ENCODE data around the gene WWC2.

The WWC2 gene

DNA sequence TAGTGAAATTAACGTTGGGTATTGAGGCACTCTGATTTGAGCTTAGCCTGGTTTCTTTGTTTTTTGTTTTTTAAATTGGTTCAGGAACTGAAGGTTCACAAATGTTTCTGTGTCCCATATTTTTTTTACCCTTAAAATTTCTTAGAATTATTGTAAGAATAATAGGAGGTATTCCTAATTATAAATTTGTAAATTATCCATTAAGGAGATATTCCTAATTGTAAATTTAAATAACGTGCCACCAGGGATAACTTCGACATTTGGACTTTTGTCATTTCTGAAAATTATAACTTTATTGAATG lies 1.2 kb downstream of the WWC2 start:
- WGBS, result 0% methylated on average over 1 of the region's 3 CpGs
- H3K4me1 ChIP-seq (ENCODE audit: control insufficient read depth, insufficient read depth, low read depth, low read length), result peaks cover 7% of the 10 kb centered on the region
- peak overlapping the region; percentile 91 for H3K4me2 ChIP-seq (ENCODE audit: low read length, poor library complexity, severe bottlenecking)
- H2BK12ac ChIP-seq (ENCODE audit: low read length in 2 of 2), result no peak overlapping the region
- no peaks in the 10 kb centered on the region for H3K27me3 ChIP-seq (ENCODE audit: control insufficient read depth in 1 of 2, insufficient read depth in 1 of 2, low read length in 2 of 2)
- H3K27ac ChIP-seq (ENCODE audit: low read length, poor library complexity, severe bottlenecking), result no peak overlapping the region
- H3K4me3 ChIP-seq (ENCODE audit: insufficient read depth in 1 of 2, low read depth in 1 of 2, low read length in 2 of 2), result peak overlapping the region in 1 of 2 experiments; percentile 88
- H2BK15ac ChIP-seq (ENCODE audit: low read depth, poor library complexity, severe bottlenecking), result no peak overlapping the region
- no peak overlapping the region for H2BK5ac ChIP-seq (ENCODE audit: low read depth, low read length, poor library complexity, severe bottlenecking)
- no peak overlapping the region for H4K8ac ChIP-seq (ENCODE audit: low read length)
- no peak overlapping the region for H4K91ac ChIP-seq (ENCODE audit: low read length)
- peak overlapping the region; percentile 92 for H3K9ac ChIP-seq (ENCODE audit: low read length)
- peaks cover 5% of the 10 kb centered on the region for H3K79me1 ChIP-seq (replicated peaks; ENCODE audit: low read length, poor library complexity, severe bottlenecking)
- H3K36me3 ChIP-seq (ENCODE audit: control insufficient read depth in 1 of 2, insufficient read depth in 2 of 2, low read depth in 1 of 2, low read length in 2 of 2), result no peaks in the 10 kb centered on the region
- no peak overlapping the region for H3K14ac ChIP-seq (ENCODE audit: low read length in 2 of 2)
- H2BK120ac ChIP-seq (ENCODE audit: low read depth, low read length), result no peak overlapping the region
- no peak overlapping the region for H3K4ac ChIP-seq (ENCODE audit: low read depth in 1 of 2, low read length in 2 of 2)
- H3K9me3 ChIP-seq (ENCODE audit: control insufficient read depth, low read length), result no peaks in the 10 kb centered on the region
- no peak overlapping the region for H2AFZ ChIP-seq (ENCODE audit: low read depth, low read length)
- no peak overlapping the region for H3K18ac ChIP-seq (ENCODE audit: low read depth in 1 of 2, low read length in 2 of 2)
- H2AK5ac ChIP-seq (ENCODE audit: low read length, severe bottlenecking), result no peak overlapping the region
- H3K23ac ChIP-seq (ENCODE audit: low read length in 2 of 2), result no peak overlapping the region
- DNase-seq, result no peak

DNA sequence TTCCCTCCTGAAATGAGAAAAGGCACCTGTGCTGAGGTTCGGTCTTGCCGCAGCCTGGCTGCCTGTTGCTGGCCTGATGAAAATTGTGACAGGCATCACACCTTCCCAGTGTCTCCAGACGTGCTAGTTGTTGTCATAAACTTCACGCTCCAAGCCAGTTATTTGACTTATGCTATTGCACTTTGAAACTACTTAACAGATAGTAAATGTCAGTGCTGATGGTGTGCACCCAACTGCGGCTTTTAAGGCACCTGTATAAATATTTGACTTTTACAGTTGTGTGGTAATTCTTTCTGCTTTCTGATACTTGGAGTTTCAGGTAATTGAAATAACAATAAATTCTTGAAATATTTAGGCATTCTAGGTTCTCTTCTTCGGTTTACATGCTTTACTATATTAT lies 1.8 kb downstream of the WWC2 start:
- Histone ChIP-seq H2AFZ (ENCODE audit: low read depth, low read length) (no peak overlapping the region), H3K9me3 (ENCODE audit: control insufficient read depth, low read length) (no peaks in the 10 kb centered on the region), H4K8ac (ENCODE audit: low read length) (no peak overlapping the region)

GRCh38 chr4:183101956-183102480 lies 3.0 kb downstream of the WWC2 start:
- Histone ChIP-seq H3K36me3 (ENCODE audit: control insufficient read depth in 1 of 2, insufficient read depth in 2 of 2, low read depth in 1 of 2, low read length in 2 of 2) (no peaks in the 10 kb centered on the region), H2BK15ac (ENCODE audit: low read depth, poor library complexity, severe bottlenecking) (no peak overlapping the region), H3K4me1 (ENCODE audit: control insufficient read depth, insufficient read depth, low read depth, low read length) (peaks cover 8% of the 10 kb centered on the region), H3K18ac (ENCODE audit: low read depth in 1 of 2, low read length in 2 of 2) (no peak overlapping the region), H3K4me3 (ENCODE audit: insufficient read depth in 1 of 2, low read depth in 1 of 2, low read length in 2 of 2) (no peak overlapping the region), H2AFZ (ENCODE audit: low read depth, low read length) (no peak overlapping the region), H2BK5ac (ENCODE audit: low read depth, low read length, poor library complexity, severe bottlenecking) (no peak overlapping the region), H3K23ac (ENCODE audit: low read length in 2 of 2) (no peak overlapping the region), H3K9me3 (ENCODE audit: control insufficient read depth, low read length) (no peaks in the 10 kb centered on the region), H4K91ac (ENCODE audit: low read length) (no peak overlapping the region), H3K27ac (ENCODE audit: low read length, poor library complexity, severe bottlenecking) (no peak overlapping the region), H3K14ac (ENCODE audit: low read length in 2 of 2) (no peak overlapping the region), H3K79me1 (replicated peaks; ENCODE audit: low read length, poor library complexity, severe bottlenecking) (peaks cover 5% of the 10 kb centered on the region), H3K9ac (ENCODE audit: low read length) (no peak overlapping the region), H2BK120ac (ENCODE audit: low read depth, low read length) (no peak overlapping the region), H2BK12ac (ENCODE audit: low read length in 2 of 2) (no peak overlapping the region), H3K27me3 (ENCODE audit: control insufficient read depth in 1 of 2, insufficient read depth in 1 of 2, low read length in 2 of 2) (no peaks in the 10 kb centered on the region), H4K8ac (ENCODE audit: low read length) (no peak overlapping the region), H2AK5ac (ENCODE audit: low read length, severe bottlenecking) (no peak overlapping the region), H3K4ac (ENCODE audit: low read depth in 1 of 2, low read length in 2 of 2) (no peak overlapping the region), H3K4me2 (ENCODE audit: low read length, poor library complexity, severe bottlenecking) (no peak overlapping the region)
- 91% methylated on average over 2 of the region's 4 CpGs for WGBS
- no peak for DNase-seq

More for the DNA sequence above, 1.8 kb downstream of the WWC2 start:
- Histone ChIP-seq H3K4me3 (ENCODE audit: insufficient read depth in 1 of 2, low read depth in 1 of 2, low read length in 2 of 2) (peak overlapping the region; percentile 40 to 88), H3K9ac (ENCODE audit: low read length) (peak overlapping the region; percentile 92), H3K27me3 (ENCODE audit: control insufficient read depth in 1 of 2, insufficient read depth in 1 of 2, low read length in 2 of 2) (no peaks in the 10 kb centered on the region), H2BK5ac (ENCODE audit: low read depth, low read length, poor library complexity, severe bottlenecking) (no peak overlapping the region), H2BK12ac (ENCODE audit: low read length in 2 of 2) (no peak overlapping the region), H3K23ac (ENCODE audit: low read length in 2 of 2) (no peak overlapping the region), H2BK15ac (ENCODE audit: low read depth, poor library complexity, severe bottlenecking) (no peak overlapping the region), H3K4ac (ENCODE audit: low read depth in 1 of 2, low read length in 2 of 2) (no peak overlapping the region), H2BK120ac (ENCODE audit: low read depth, low read length) (no peak overlapping the region), H3K27ac (ENCODE audit: low read length, poor library complexity, severe bottlenecking) (no peak overlapping the region), H3K4me1 (ENCODE audit: control insufficient read depth, insufficient read depth, low read depth, low read length) (peaks cover 7% of the 10 kb centered on the region), H2AK5ac (ENCODE audit: low read length, severe bottlenecking) (no peak overlapping the region), H3K14ac (ENCODE audit: low read length in 2 of 2) (no peak overlapping the region), H4K91ac (ENCODE audit: low read length) (no peak overlapping the region), H3K79me1 (replicated peaks; ENCODE audit: low read length, poor library complexity, severe bottlenecking) (peaks cover 5% of the 10 kb centered on the region), H3K4me2 (ENCODE audit: low read length, poor library complexity, severe bottlenecking) (peak overlapping the region; percentile 75), H3K18ac (ENCODE audit: low read depth in 1 of 2, low read length in 2 of 2) (no peak overlapping the region), H3K36me3 (ENCODE audit: control insufficient read depth in 1 of 2, insufficient read depth in 2 of 2, low read depth in 1 of 2, low read length in 2 of 2) (no peaks in the 10 kb centered on the region)
- 25% methylated on average over 5 of the region's 6 CpGs for WGBS
- DNase-seq, result peak; percentile 15

- no peaks in the 10 kb centered on the region for H3K79me1 ChIP-seq (replicated peaks; ENCODE audit: low read length, poor library complexity, severe bottlenecking)
- no peaks in the 10 kb centered on the region for H3K27me3 ChIP-seq (ENCODE audit: control insufficient read depth in 1 of 2, insufficient read depth in 1 of 2, low read length in 2 of 2)
- H3K14ac ChIP-seq (ENCODE audit: low read length in 2 of 2), result no peak overlapping the region
- H2AFZ ChIP-seq (ENCODE audit: low read depth, low read length), result no peak overlapping the region
- no peak overlapping the region for H3K9ac ChIP-seq (ENCODE audit: low read length)
- H4K8ac ChIP-seq (ENCODE audit: low read length), result no peak overlapping the region
- no peak for DNase-seq
- H3K18ac ChIP-seq (ENCODE audit: low read depth in 1 of 2, low read length in 2 of 2), result no peak overlapping the region
- no peak overlapping the region for H2BK12ac ChIP-seq (ENCODE audit: low read length in 2 of 2)
- no peak overlapping the region for H2BK5ac ChIP-seq (ENCODE audit: low read depth, low read length, poor library complexity, severe bottlenecking)
- no peak overlapping the region for H2AK5ac ChIP-seq (ENCODE audit: low read length, severe bottlenecking)
- H4K91ac ChIP-seq (ENCODE audit: low read length), result no peak overlapping the region
- no peak overlapping the region for H3K4ac ChIP-seq (ENCODE audit: low read depth in 1 of 2, low read length in 2 of 2)
- no peak overlapping the region for H3K27ac ChIP-seq (ENCODE audit: low read length, poor library complexity, severe bottlenecking)
- WGBS, result 98% methylated on average over 3 of the region's 5 CpGs
- H3K36me3 ChIP-seq (ENCODE audit: control insufficient read depth in 1 of 2, insufficient read depth in 2 of 2, low read depth in 1 of 2, low read length in 2 of 2), result no peaks in the 10 kb centered on the region
- no peak overlapping the region for H3K4me2 ChIP-seq (ENCODE audit: low read length, poor library complexity, severe bottlenecking)
- H3K4me3 ChIP-seq (ENCODE audit: insufficient read depth in 1 of 2, low read depth in 1 of 2, low read length in 2 of 2), result no peak overlapping the region
- no peak overlapping the region for H2BK120ac ChIP-seq (ENCODE audit: low read depth, low read length)
- no peak overlapping the region for H3K23ac ChIP-seq (ENCODE audit: low read length in 2 of 2)
- no peaks in the 10 kb centered on the region for H3K9me3 ChIP-seq (ENCODE audit: control insufficient read depth, low read length)
- H3K4me1 ChIP-seq (ENCODE audit: control insufficient read depth, insufficient read depth, low read depth, low read length), result peaks cover 4% of the 10 kb centered on the region
- no peak overlapping the region for H2BK15ac ChIP-seq (ENCODE audit: low read depth, poor library complexity, severe bottlenecking)
Observed at GRCh38 chr4:183105092-183105491, 6.0 kb downstream of the WWC2 start.

Measured in mesenchymal stem cell (in vitro differentiated cells and primary cell).